Measurements from ENCODE around the gene OR9I1. TPM values are rescaled to one million over a fixed set of nuclear protein-coding genes. Genes with fewer than 3 reads are reported as not detected.

The OR9I1 gene
- not detected in 2 replicates for total RNA-seq

GRCh38 chr11:58125469-58125868 lies at the start of gene OR9I1:
TSS of gene OR9I1 (minus strand) at chr11:58125530. CDS start at chr11:58119444, 6,086 bp downstream.

Other genes with a start within 250 kb of the OR9I1 start
- gene OR9Q1, start 101.6 kb downstream of the OR9I1 start, total RNA-seq = not detected in 2 replicates
- not detected in 2 replicates for gene OR6Q1, start 94.6 kb downstream of the OR9I1 start, total RNA-seq
- gene OR9Q2, start 63.5 kb upstream of the OR9I1 start, total RNA-seq = not detected in 2 replicates
- gene OR1S2, start 78.6 kb upstream of the OR9I1 start, total RNA-seq = not detected in 2 replicates
- gene OR1S1, start 87.2 kb upstream of the OR9I1 start, total RNA-seq = not detected in 2 replicates
- gene OR10Q1, start 103.4 kb upstream of the OR9I1 start, total RNA-seq = not detected in 2 replicates
- under 0.01 TPM in 1 of 2 replicates, not detected in the other for gene OR10W1, start 142.7 kb upstream of the OR9I1 start, total RNA-seq
- gene OR5B17, start 233.5 kb upstream of the OR9I1 start, total RNA-seq = not detected in 2 replicates

Data from bronchial smooth muscle cell (primary cell).